IPS-18c (cell line): ENCODE results near the gene NUTF2.
"Not testable (repeated sequence)": the region's sequence is repeated elsewhere in the genome, so short reads cannot be mapped to it uniquely, and the experiment has no call there.

Experiments
- H3K4me3 ChIP-seq: 2 replicates; pipeline ENCODE4 v1.7.0; 2013; ENCODE audit warnings: low read depth, mild to moderate bottlenecking, low read length, moderate library complexity; ENCODE audit not compliant: insufficient read depth
- H3K9me3 ChIP-seq: one replicate; pipeline ENCODE4 v1.6.1; 2013; ENCODE audit warnings: mild to moderate bottlenecking, low read length, moderate library complexity; ENCODE audit not compliant: control insufficient read depth, insufficient read depth

The NUTF2 gene

DNA sequence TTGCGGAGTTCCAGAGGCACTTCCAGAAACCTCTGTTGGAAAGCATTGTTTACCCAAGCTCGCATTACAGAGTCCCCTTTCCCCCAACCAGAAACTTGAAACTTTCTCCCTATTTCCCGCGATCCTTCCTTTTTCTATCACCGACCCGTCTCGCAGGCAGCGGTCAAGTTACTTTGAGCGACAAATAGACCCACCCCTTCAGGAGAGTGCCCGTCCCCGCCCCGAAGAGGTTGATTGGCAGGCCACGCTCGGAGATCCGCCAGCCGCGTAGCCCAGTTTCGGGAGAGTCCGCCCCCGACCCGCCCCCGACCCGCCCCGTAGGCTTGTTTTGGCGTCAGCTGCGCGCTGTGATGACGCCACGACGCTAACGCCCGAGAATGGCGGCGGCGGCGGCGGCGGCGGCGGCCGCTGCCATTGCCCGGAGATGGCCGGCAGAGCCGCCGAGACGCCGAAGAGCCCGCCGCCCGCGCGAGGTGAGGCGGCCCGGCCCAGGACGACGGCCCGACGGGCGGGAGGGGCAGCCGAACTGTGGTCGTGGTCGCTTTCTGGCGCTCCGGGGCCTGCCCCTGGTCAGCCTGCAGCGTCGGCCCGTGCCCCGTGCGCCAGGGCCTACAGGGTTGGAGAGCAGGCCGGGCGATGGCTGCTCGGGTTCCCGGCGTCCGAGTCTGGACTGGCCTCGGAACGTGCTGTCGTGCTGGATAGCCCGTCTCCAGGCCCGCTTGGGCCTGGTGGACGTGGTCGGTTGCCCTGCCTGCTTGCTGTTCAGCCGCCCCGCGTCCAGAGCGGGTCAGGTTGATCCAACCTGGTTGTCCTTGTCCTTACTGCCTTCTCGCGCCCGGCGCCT lies 46.4 kb downstream of the NUTF2 start, which contains the start of gene PSKH1:
Gene PSKH1 (plus strand): TSS at position 356 of the 844 bp plus-strand sequence. CDS start 15,496 bp downstream, outside the sequence.
- Histone ChIP-seq H3K4me3 (peak within 1 kb of the TSS; percentile 98), H3K9me3 (no peaks in the 10 kb centered on the region)

DNA sequence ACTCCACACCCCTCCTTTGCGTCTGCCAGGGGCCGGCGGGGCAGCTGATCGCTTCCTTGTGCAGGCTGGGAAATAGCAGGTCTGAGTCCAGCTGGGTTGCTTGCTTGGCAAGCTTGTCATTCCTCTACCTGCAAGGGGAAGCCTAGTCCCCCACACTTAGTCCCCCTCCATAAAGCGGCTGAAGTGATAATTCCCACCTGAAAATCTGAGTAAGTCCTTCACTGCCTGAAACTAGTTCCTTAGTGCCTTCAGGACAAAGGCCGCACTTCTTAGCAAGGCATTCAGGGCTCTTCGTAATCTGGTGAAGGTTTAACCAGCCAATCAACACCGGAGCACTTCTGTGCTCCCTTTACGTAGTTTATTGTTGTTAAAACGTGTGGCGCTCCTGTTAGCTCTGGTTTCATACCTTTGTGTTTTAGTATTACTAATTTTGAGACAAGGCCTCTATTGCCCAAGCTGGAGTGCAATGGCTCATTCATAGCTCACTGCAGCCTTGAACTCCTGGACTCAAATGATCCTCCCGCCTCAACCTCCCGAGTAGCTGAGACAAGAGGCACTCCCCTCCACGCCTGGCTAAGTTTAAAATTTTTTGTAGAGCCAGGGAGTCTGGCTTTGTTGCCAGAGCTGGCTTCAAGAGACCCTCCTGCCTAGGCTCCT lies 47.1 kb downstream of the NUTF2 start:
- H3K4me3 ChIP-seq, result peak overlapping the region; percentile 98
- H3K9me3 ChIP-seq, result no peaks in the 10 kb centered on the region

DNA sequence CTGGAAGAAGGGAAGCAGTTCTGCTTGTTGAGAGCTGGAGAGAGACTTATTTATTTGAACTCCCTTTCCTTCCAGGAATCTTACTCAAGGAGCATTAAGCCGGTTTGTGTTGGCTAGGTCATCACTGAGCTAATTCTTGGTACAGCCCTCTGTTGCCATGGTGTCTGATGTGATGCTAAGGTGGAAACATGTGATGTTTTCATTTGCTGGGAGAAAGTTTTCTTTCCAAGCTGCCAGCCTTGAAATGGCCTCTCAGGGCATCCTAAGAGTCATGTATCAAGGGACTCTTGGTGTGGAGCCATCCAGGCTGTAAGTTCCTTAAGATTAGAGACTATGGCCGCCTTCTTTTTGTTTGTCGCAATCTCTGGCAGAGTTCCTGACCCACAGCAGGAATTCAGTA lies 50.5 kb downstream of the NUTF2 start:
- Histone ChIP-seq H3K9me3 (no peaks in the 10 kb centered on the region), H3K4me3 (no peak overlapping the region)

DNA sequence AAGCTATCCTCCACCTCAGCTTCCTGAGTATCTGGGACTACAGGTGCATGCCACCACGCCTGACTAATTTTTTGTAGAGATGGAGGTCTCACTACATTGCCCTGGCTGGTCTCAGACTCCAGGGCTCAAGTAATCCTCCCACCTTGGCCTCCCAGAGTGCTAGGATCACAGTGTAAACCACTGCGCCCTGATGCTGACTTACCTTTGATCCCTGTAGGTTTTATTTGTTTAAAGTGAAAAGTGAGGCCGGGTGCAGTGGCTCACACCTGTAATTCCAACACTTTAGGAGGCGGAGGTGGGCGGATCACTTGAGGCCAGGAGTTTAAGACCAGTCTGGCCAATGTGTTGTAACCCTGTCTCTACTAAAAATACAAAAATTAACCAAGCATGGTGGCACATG lies 55.0 kb downstream of the NUTF2 start:
- Histone ChIP-seq H3K9me3 (no peaks in the 10 kb centered on the region), H3K4me3 (no peak overlapping the region)

DNA sequence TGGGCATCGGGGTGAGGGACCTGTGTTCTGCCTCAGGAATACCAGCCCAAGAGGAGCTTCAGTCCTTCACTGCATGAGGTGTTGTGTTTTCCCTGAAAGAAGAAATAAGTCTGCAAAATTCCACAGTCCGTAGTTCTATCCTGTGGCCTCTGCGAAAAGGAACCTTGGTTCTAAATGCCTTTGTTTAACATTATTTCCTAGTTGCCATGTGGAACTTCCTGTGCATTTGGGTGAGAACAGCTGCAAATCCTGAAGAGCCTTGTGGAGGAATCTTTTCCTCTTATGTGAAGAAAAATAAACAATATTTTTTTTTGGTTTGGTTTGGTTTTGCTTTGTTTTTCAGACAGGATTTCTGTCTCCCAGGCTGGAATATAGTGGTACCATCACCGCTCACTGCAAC lies 56.1 kb downstream of the NUTF2 start:
- Histone ChIP-seq H3K4me3 (no peak overlapping the region), H3K9me3 (peaks cover 2% of the 10 kb centered on the region)

DNA sequence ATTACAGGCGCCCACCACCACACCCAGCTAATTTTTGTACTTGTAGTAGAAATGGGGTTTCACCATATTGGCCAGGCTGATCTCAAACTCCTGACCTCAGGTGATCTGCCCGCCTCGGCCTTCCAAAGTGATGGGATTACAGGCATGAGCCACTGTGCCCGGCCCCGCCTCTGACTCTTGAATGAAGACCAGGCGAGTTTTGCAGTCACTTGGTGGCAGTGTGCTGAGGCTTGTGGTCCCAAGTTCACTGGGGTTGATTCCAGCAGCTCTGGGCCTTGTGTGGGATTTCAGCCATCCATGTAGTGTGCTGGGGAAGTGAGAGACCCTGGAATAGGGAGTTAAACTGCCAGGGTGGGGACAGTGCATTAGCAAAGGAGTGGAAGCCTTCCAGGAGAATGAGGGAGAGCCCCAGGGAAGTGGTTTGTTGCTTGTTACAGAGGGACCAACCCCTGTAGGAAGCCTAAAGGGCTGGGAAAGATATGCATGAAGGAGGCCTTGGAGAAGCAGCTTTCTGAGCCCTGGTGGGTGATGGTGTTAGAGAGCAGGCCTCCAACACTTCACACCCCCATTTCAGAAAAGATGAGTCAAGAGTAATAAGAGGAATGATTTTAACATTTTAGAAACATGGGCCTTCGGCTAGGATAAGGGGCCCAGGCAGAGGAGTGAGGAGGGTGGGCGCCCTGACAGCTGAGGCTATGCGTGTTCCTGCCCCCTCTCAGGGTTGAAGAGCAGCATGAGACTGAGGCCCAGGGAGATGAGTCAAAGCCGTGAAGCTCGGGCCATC lies 60.9 kb downstream of the NUTF2 start:
- H3K9me3 ChIP-seq, result peaks cover 2% of the 10 kb centered on the region
- no peak overlapping the region for H3K4me3 ChIP-seq

DNA sequence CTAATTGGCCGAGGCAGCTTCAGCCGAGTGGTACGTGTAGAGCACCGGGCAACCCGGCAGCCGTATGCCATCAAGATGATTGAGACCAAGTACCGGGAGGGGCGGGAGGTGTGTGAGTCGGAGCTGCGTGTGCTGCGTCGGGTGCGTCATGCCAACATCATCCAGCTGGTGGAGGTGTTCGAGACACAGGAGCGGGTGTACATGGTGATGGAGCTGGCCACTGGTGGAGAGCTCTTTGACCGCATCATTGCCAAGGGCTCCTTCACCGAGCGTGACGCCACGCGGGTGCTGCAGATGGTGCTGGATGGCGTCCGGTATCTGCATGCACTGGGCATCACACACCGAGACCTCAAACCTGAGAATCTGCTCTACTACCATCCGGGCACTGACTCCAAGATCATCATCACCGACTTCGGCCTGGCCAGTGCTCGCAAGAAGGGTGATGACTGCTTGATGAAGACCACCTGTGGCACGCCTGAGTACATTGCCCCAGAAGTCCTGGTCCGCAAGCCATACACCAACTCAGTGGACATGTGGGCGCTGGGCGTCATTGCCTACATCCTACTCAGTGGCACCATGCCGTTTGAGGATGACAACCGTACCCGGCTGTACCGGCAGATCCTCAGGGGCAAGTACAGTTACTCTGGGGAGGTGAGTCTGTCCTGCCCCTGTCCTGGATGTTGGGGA lies 62.5 kb downstream of the NUTF2 start:
- H3K4me3 ChIP-seq, result no peak overlapping the region
- H3K9me3 ChIP-seq, result peaks cover 2% of the 10 kb centered on the region

DNA sequence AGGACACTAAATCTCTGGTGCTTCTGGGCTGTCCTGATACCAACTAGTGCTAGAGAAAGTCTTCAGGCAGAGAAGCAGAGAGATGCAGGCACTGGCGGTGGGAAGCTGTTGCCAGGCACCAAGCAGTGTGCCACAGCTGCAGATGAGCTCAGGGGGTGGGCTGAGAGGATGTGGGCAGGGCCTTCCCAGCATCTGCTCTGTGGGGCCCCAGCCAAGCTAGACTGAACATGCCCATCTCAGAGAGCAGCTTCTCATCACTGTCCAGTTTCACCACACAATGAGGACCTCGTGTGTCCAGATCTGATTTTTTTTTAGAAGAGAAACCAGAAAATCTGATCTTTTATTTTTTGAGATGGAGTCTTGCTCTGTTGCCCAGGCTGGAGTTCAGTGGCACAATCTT lies 63.4 kb downstream of the NUTF2 start:
- Histone ChIP-seq H3K9me3 (peaks cover 2% of the 10 kb centered on the region), H3K4me3 (no peak overlapping the region)

DNA sequence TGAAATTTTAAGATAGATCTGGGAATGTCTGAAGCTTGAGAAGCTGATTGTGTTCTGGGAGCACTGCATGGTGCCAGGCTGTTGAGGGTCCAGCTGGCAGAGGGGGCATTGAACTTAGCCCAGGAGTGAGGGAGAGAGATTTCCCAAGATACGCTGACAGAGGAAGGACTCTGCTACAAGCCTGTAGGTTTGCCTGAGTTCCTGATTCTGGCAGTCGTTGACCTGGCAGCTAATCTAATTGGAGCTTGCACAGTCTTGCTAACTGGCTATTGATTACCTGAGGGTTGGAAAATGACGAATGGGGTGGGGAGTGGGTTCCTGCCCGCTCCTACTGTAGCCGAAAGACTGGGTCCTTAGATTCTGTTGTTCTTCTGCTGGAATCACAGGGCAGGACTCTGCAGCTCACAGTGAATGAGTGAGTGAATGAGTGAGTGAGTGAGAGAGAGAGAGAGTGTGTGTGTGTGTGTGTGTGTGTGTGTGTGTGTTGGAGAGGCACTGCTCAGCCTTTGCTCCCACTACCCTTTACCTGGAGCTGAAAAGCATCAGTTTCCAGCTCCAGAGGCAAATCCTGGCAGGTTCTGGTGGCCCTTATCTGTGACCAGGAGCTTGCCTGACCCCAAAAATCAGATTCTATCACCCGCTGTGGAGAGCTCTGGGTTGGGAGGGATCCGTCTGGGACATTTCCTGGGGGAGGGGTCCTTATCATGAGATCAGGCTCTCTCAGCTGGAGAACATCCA lies 68.2 kb downstream of the NUTF2 start:
- Histone ChIP-seq H3K4me3 (no peak overlapping the region), H3K9me3 (no peaks in the 10 kb centered on the region)

DNA sequence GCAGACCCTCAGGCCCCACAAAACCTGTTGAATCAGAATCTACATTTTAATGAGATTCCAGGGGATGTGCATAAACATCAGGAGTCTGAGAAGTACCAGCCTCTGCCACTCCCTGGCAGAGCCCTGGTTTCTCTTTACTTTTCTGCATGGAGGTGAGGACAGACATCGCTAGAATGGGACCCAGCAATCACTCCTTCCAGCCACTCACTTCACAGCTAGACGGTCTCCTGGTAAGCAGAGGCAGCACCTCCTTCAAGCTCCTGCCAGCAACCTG lies 68.7 kb downstream of the NUTF2 start:
- not testable (repeated sequence) for H3K9me3 ChIP-seq

DNA sequence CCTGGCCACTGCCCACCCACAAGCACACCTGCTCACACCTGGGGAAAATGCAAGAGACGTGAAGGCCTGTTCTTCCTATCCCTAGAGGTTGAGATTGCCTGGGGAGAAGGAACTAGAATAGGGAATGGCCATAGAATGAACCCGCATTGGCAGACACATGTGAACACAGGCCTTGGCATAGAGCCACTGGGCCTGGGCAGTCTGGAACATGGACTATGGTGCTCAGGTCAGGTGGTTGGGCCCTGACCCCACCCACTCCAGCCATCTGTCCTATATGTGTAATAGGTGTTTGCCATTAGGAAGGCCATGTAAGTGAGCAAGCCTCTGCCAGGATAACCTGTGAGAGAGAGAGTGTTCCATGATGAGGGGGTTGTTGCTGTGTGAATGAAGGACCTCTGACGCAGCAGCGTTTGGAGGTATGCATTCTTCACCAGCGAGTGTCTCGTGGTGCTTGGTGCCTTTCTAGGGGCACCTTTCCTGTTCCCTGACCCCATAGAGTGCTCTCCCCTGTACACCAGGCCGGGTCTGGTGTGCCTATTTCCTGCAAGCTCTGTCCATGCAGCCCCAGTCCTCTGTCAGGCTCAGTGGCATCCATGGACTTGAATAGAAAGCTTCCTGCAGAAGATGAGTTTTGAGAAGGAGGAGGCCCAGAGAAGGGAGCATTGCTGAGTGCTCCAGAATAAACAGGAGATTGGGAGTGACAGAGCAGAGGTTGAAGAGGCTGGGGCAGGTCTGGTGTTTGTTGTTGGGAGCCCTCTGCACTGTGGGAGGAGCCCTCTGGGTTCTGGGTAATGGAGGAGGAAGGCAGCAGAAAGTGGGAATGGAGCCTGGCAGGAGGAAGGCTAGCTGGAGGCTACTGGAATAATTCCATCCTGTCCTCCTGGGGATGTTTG lies 69.3 kb downstream of the NUTF2 start:
- Histone ChIP-seq H3K9me3 (no peaks in the 10 kb centered on the region), H3K4me3 (no peak overlapping the region)

More for the DNA sequence above, 68.7 kb downstream of the NUTF2 start:
- not testable (repeated sequence) for H3K4me3 ChIP-seq

DNA sequence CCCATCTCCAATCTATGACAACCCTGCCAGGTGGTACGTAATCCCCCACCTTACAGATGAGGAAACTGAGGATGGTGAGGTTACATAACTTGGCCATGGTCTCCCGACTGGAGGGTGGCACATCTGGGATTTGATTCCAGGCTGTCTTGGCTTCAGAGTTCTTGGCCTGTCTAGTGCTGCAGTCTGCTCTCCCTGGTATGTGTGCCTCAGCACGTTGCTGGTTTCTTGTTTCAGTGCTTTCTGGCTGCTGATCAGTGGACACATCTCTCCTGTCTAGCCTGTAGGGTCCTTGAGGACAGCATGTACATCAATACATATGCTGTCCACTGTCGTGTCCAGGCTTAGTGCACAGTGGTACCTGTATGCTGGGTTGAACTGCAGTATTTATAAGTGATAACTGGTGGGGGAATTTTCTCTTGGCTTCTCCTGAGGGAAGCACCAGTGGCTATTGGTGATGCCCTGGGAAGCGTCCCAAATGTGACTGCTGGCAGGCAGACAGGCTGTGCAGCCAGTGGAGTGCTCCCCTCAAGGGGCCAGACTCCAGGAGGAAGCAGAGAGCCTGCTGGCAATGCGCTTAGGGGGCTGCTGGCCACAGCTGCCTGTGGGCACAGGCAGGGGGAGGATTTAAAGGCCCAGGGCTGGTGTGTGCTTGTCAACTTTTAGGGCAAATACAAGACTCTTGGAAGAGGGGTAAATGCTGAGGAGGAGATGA lies 70.6 kb downstream of the NUTF2 start:
- Histone ChIP-seq H3K9me3 (no peaks in the 10 kb centered on the region), H3K4me3 (no peak overlapping the region)

DNA sequence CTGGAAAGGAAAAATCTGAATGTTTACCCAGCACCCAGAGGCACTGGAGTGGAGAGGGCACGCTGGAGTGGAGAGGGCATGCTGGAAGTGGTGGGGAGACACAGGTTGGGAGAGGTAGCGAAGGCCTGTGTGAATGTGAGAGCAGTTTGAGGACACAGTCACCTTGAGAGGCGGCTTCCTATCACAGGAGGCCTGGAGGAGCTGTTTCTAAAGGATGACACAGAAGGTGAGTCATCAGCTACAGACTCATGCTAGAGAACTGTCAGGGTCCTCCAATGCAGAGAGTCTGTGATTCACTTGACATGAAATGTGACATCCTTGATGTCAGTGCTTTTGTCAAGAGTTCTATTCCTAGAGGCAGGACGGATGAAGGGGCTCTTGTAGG lies 71.1 kb downstream of the NUTF2 start:
- no peak overlapping the region for H3K4me3 ChIP-seq
- H3K9me3 ChIP-seq, result no peaks in the 10 kb centered on the region

DNA sequence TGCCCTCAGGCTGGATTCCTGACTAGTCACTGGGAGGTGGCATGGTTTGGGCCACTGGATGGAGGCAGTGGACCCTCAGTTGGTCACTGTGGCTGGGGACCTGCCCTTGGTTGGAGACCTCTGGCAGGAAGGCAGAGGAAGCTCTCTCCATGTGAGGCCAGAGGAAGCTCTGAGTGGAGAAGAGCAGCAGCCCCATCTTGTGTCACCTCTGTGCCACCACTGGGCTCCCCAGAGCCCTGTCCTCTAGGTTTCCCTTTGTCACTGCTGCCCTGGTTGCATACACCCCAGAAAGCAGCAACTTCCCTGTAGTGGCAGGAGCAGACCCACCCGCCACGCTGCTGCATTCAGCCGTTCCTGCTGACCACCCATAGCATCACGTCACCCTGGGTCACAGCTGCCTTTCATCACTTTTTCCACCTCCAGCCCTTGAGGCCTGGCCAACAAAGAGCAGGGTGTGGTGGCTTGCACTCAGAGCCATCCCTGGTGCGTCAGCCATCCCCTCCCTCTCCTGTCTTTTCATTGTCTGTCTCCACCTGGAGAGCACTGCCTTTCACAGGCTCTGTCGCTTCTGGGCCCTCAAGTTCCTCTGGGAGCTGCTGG lies 73.0 kb downstream of the NUTF2 start:
- H3K9me3 ChIP-seq, result no peaks in the 10 kb centered on the region
- no peak overlapping the region for H3K4me3 ChIP-seq
